ENCODE results near the gene PREP. TPM values are rescaled to one million over a fixed set of nuclear protein-coding genes. Genes with fewer than 3 reads are reported as not detected.

Gene PREP
- total and polyA plus RNA-seq, 2 of the 8 experiments (the other 6 are each of a cell fraction or from before 2014, with no cell fraction given) = 26.8 to 70.0 TPM

GRCh38 chr6:105310947-105311346, 91.9 kb downstream of the PREP start:
- no peak overlapping the region for H3K4me3 ChIP-seq (ENCODE audit: extremely low read depth in 1 of 4, insufficient read depth in 2 of 4, low read depth in 3 of 4, low read length in 4 of 4)
- no peak overlapping the region for H3K27ac ChIP-seq (ENCODE audit: low read depth, low read length)
- H3K23ac ChIP-seq (ENCODE audit: insufficient read length) = no peak overlapping the region
- H3K79me2 ChIP-seq (ENCODE audit: control insufficient read depth in 1 of 2, insufficient read depth in 2 of 2, low read length in 2 of 2) = no peaks in the 10 kb centered on the region
- no peak overlapping the region for H4K5ac ChIP-seq (ENCODE audit: insufficient read length, low read depth, low read length)
- no peak overlapping the region for H2BK5ac ChIP-seq (ENCODE audit: low read depth, low read length)
- H2BK120ac ChIP-seq (replicated peaks; ENCODE audit: low read depth, low read length) = no peak overlapping the region
- H3K18ac ChIP-seq (ENCODE audit: extremely low read depth, low read length) = no peak overlapping the region
- no peak overlapping the region for H3K4me2 ChIP-seq (ENCODE audit: insufficient read depth in 1 of 2, low read depth in 2 of 2, low read length in 2 of 2)
- H3K36me3 ChIP-seq (ENCODE audit: control insufficient read depth in 2 of 4, insufficient read depth in 4 of 4, low read length in 3 of 4) = peaks cover 0 to 3% (median 0%) of the 10 kb centered on the region in 4 experiments; a peak in 1 of 8 replicates
- no peak overlapping the region for H2AFZ ChIP-seq (ENCODE audit: low read length)
- no peaks in the 10 kb centered on the region for H3K9me3 ChIP-seq (ENCODE audit: insufficient read depth in 2 of 2, low read depth in 1 of 2, low read length in 1 of 2)
- no peak overlapping the region for H4K91ac ChIP-seq (replicated peaks; ENCODE audit: insufficient read length, low read length)
- WGBS, 2 experiments (ENCODE audit: extremely low coverage in 1 of 2, insufficient coverage in 1 of 2, insufficient read length in 1 of 2, insufficient replicate concordance in 2 of 2, low coverage in 1 of 2, low lambda C conversion rate in 2 of 2, missing lambda C conversion rate in 1 of 2) = 90% methylated on average over 3 of the region's 3 CpGs; no CpG with 5 or more reads in 1 of the 2 experiments
- H4K20me1 ChIP-seq (replicated peaks in 1 of 2; ENCODE audit: control insufficient read depth in 1 of 2, insufficient read depth in 2 of 2, low read length in 2 of 2) = no peaks in the 10 kb centered on the region
- no peak overlapping the region for H3K14ac ChIP-seq (ENCODE audit: insufficient read length)
- H3K23me2 ChIP-seq (ENCODE audit: low read depth, low read length) = no peaks in the 10 kb centered on the region
- no peaks in the 10 kb centered on the region for H3K4me1 ChIP-seq (replicated peaks in 1 of 4; ENCODE audit: control insufficient read depth in 3 of 4, insufficient read depth in 4 of 4, low read length in 3 of 4)
- ChIA-PET POLR2A (ENCODE audit: partially characterized antibody) (interaction anchor here (1.0 kb wide), 1 partner anchor 17 kb away, joined by 3 read pairs; no protein-coding TSS in a partner anchor), CTCF (ENCODE audit: partially characterized antibody) (interaction anchor here (2.2 kb wide), 1 partner anchor 8 kb away, joined by 7 read pairs; no protein-coding TSS in a partner anchor)
- H3K4ac ChIP-seq (replicated peaks; ENCODE audit: insufficient read length, low read depth, low read length) = no peak overlapping the region
- no peak overlapping the region for H3K56ac ChIP-seq (replicated peaks; ENCODE audit: insufficient read length, low read depth, low read length)
- H3K79me1 ChIP-seq (ENCODE audit: low read depth, low read length) = no peaks in the 10 kb centered on the region
- H3K27me3 ChIP-seq (replicated peaks in 1 of 4; ENCODE audit: control insufficient read depth in 3 of 4, extremely low read depth in 1 of 4, insufficient read depth in 3 of 4, low read length in 3 of 4) = no peaks in the 10 kb centered on the region
- H3K9ac ChIP-seq (replicated peaks in 1 of 4; ENCODE audit: extremely low read depth in 1 of 4, low read depth in 3 of 4, low read length in 3 of 4) = no peak overlapping the region
- no peak overlapping the region for H2BK12ac ChIP-seq (ENCODE audit: low read depth, low read length)
- H2BK20ac ChIP-seq (ENCODE audit: low read length) = no peak overlapping the region
- FAIRE-seq (no peak), DNase-seq (ENCODE audit: low read depth in 1 of 2, low spot score in 2 of 2) (no peak)
- no peak overlapping the region for H4K8ac ChIP-seq (ENCODE audit: extremely low read depth, insufficient read depth, low read length)
- H2BK15ac ChIP-seq (ENCODE audit: low read length) = no peak overlapping the region
- TF ChIP-seq GABPA (IDR thresholded peaks at IDR 0.05; ENCODE audit: borderline replicate concordance, insufficient read depth, low read length) (no peak), GTF2F1 (IDR thresholded peaks at IDR 0.05; ENCODE audit: borderline replicate concordance, low read depth, low read length) (no peak), BRCA1 (IDR thresholded peaks at IDR 0.05; ENCODE audit: low read depth, low read length) (no peak), RAD21 (IDR thresholded peaks at IDR 0.05 in 1 of 2, conservative IDR thresholded peaks at IDR 0.05 in 1 of 2; ENCODE audit: low read depth in 2 of 2, low read length in 2 of 2) (no peak), SRF (IDR thresholded peaks at IDR 0.05; ENCODE audit: low read depth, low read length) (no peak)
- no peak overlapping the region for H2AK5ac ChIP-seq (ENCODE audit: low read depth, low read length)

Measured in H1 (cell line).